HG03280 (cell line): ENCODE data around the gene DMRT3.

ENCODE experiments used
- ATAC-seq: cut with Tn5 transposase; IDR thresholded peaks from one replicate; pipeline ENCODE4 v1.9.1; 2021; ENCODE audit warnings: mild to moderate bottlenecking, moderate library complexity; ENCODE audit not compliant: unreplicated experiment

DMRT3 gene

GRCh38 chr9:976258-976942 is at the start of gene DMRT3:
DMRT3 (plus strand) TSS chr9:976655; CDS start chr9:977002, 347 bp downstream.
- no peak for ATAC-seq

GRCh38 chr9:926976-927375 is 49.5 kb upstream of the DMRT3 start:
- ATAC-seq, result no peak

GRCh38 chr9:928363-929042 is 48.0 kb upstream of the DMRT3 start:
- ATAC-seq, result no peak

- no peak for ATAC-seq
Observed at GRCh38 chr9:929719-930118, 46.7 kb upstream of the DMRT3 start.

- ATAC-seq, result no peak
Observed at GRCh38 chr9:933356-933755, 43.1 kb upstream of the DMRT3 start.

GRCh38 chr9:935348-935965 is 41.0 kb upstream of the DMRT3 start:
- ATAC-seq, result no peak

- no peak for ATAC-seq
Observed at GRCh38 chr9:942805-943580, 33.5 kb upstream of the DMRT3 start.

- no peak for ATAC-seq
Observed at GRCh38 chr9:947985-948384, 28.5 kb upstream of the DMRT3 start.

GRCh38 chr9:948497-948896 is 28.0 kb upstream of the DMRT3 start:
- ATAC-seq, result no peak

- no peak for ATAC-seq
Observed at GRCh38 chr9:950139-950538, 26.3 kb upstream of the DMRT3 start.

GRCh38 chr9:952546-952945 is 23.9 kb upstream of the DMRT3 start:
- no peak for ATAC-seq

GRCh38 chr9:959105-959504 is 17.4 kb upstream of the DMRT3 start:
- no peak for ATAC-seq

- ATAC-seq, result no peak
Observed at GRCh38 chr9:959914-960313, 16.5 kb upstream of the DMRT3 start.

GRCh38 chr9:962023-962422 is 14.4 kb upstream of the DMRT3 start:
- no peak for ATAC-seq

GRCh38 chr9:965497-965896 is 11.0 kb upstream of the DMRT3 start:
- no peak for ATAC-seq

GRCh38 chr9:966870-967269 is 9.6 kb upstream of the DMRT3 start:
- ATAC-seq, result no peak

GRCh38 chr9:967436-967835 is 9.0 kb upstream of the DMRT3 start:
- no peak for ATAC-seq

GRCh38 chr9:967903-968641 is 8.4 kb upstream of the DMRT3 start:
- ATAC-seq, result no peak

- ATAC-seq, result no peak
Observed at GRCh38 chr9:969310-970150, 6.9 kb upstream of the DMRT3 start.
